ENCODE measurements around the gene METAP1D.

DNA sequence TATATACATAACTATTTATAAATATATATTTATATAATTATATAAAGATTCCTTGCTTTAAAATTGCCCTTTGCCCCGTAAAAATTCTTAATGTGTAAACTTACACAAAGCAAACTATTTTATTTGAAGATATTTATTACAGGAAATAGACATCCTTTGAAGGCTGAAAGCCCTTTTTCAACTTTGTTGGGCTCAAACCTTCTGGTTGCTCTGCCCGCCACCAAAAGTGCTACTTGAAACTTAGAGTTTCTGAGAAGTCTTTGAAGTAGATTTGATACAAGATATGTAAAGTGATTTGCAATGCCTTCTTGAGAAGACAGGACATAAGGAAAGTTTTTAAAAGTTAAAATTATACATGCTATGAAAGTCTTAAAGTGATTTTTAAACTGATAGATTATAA, 36.6 kb upstream of the METAP1D start:
- TF ChIP-seq MAFK (IDR thresholded peaks at IDR 0.05; ENCODE audit: low read depth, low read length) (no peak), NFE2L2 (IDR thresholded peaks at IDR 0.05; ENCODE audit: low read depth, low read length) (no peak), CHD1 (IDR thresholded peaks at IDR 0.05; ENCODE audit: low read depth, low read length) (no peak)
- TF ChIP-seq, protein P1, sequence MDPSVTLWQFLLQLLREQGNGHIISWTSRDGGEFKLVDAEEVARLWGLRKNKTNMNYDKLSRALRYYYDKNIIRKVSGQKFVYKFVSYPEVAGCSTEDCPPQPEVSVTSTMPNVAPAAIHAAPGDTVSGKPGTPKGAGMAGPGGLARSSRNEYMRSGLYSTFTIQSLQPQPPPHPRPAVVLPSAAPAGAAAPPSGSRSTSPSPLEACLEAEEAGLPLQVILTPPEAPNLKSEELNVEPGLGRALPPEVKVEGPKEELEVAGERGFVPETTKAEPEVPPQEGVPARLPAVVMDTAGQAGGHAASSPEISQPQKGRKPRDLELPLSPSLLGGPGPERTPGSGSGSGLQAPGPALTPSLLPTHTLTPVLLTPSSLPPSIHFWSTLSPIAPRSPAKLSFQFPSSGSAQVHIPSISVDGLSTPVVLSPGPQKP (IDR thresholded peaks at IDR 0.05; ENCODE audit: borderline replicate concordance, low read depth, low read length), result no peak
- TF ChIP-seq, protein P2, sequence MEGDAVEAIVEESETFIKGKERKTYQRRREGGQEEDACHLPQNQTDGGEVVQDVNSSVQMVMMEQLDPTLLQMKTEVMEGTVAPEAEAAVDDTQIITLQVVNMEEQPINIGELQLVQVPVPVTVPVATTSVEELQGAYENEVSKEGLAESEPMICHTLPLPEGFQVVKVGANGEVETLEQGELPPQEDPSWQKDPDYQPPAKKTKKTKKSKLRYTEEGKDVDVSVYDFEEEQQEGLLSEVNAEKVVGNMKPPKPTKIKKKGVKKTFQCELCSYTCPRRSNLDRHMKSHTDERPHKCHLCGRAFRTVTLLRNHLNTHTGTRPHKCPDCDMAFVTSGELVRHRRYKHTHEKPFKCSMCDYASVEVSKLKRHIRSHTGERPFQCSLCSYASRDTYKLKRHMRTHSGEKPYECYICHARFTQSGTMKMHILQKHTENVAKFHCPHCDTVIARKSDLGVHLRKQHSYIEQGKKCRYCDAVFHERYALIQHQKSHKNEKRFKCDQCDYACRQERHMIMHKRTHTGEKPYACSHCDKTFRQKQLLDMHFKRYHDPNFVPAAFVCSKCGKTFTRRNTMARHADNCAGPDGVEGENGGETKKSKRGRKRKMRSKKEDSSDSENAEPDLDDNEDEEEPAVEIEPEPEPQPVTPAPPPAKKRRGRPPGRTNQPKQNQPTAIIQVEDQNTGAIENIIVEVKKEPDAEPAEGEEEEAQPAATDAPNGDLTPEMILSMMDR (conservative IDR thresholded peaks at IDR 0.05; ENCODE audit: low read depth, low read length), result no peak
